Measurements from ENCODE around the gene DPEP1.

DPEP1 gene

GRCh38 chr16:89610108-89610453 is 3.4 kb upstream of the DPEP1 start:
- Histone ChIP-seq H4K20me1 (ENCODE audit: insufficient read depth, low read length) (no peaks in the 10 kb centered on the region), H3K36me3 (ENCODE audit: insufficient read depth, low read length) (no peaks in the 10 kb centered on the region), H3K4me3 (ENCODE audit: low read depth, low read length, poor library complexity, severe bottlenecking) (no peak overlapping the region), H3K27ac (ENCODE audit: low read depth, low read length, poor library complexity, severe bottlenecking) (no peak overlapping the region), H3K79me2 (ENCODE audit: insufficient read depth, low read length) (no peaks in the 10 kb centered on the region), H3K9me3 (ENCODE audit: low read length) (no peaks in the 10 kb centered on the region), H3K27me3 (ENCODE audit: insufficient read depth, low read length) (peaks cover 8% of the 10 kb centered on the region; the same call in 1 of the 2 replicates), H3F3A (ENCODE audit: insufficient read depth, low read length) (no peaks in the 10 kb centered on the region), H3K4me2 (ENCODE audit: low read length) (no peak overlapping the region), H3K4me1 (ENCODE audit: insufficient read depth, low read length, severe bottlenecking) (peaks cover 9% of the 10 kb centered on the region), H3K9ac (ENCODE audit: low read length) (no peak overlapping the region), H2AFZ (ENCODE audit: low read length) (no peak overlapping the region), H3K9me2 (ENCODE audit: low read depth, low read length) (no peaks in the 10 kb centered on the region)
- TF ChIP-seq EZH2 (IDR thresholded peaks at IDR 0.05; ENCODE audit: borderline replicate concordance, low read length) (no peak), CTCF (IDR thresholded peaks at IDR 0.05; ENCODE audit: low read length) (no peak)

- Histone ChIP-seq H4K20me1 (ENCODE audit: insufficient read depth, low read length) (no peaks in the 10 kb centered on the region), H3K9ac (ENCODE audit: low read length) (no peak overlapping the region), H3K4me3 (ENCODE audit: low read depth, low read length, poor library complexity, severe bottlenecking) (no peak overlapping the region), H3F3A (ENCODE audit: insufficient read depth, low read length) (no peaks in the 10 kb centered on the region), H3K9me2 (ENCODE audit: low read depth, low read length) (no peaks in the 10 kb centered on the region), H3K27me3 (ENCODE audit: insufficient read depth, low read length) (peaks cover 8% of the 10 kb centered on the region; the same call in 1 of the 2 replicates), H3K79me2 (ENCODE audit: insufficient read depth, low read length) (no peaks in the 10 kb centered on the region), H2AFZ (ENCODE audit: low read length) (no peak overlapping the region), H3K9me3 (ENCODE audit: low read length) (no peaks in the 10 kb centered on the region), H3K27ac (ENCODE audit: low read depth, low read length, poor library complexity, severe bottlenecking) (no peak overlapping the region), H3K4me2 (ENCODE audit: low read length) (no peak overlapping the region), H3K36me3 (ENCODE audit: insufficient read depth, low read length) (no peaks in the 10 kb centered on the region), H3K4me1 (ENCODE audit: insufficient read depth, low read length, severe bottlenecking) (peaks cover 12% of the 10 kb centered on the region)
- TF ChIP-seq EZH2 (IDR thresholded peaks at IDR 0.05; ENCODE audit: borderline replicate concordance, low read length), result no peak
- no peak for TF ChIP-seq CTCF (IDR thresholded peaks at IDR 0.05; ENCODE audit: low read length)
Measured at GRCh38 chr16:89612415-89613166, 851 bp upstream of the DPEP1 start.

- no peaks in the 10 kb centered on the region for H4K20me1 ChIP-seq (ENCODE audit: insufficient read depth, low read length)
- H3K27me3 ChIP-seq (ENCODE audit: insufficient read depth, low read length), result peaks cover 4% of the 10 kb centered on the region; the same call in 1 of the 2 replicates
- TF ChIP-seq CTCF (IDR thresholded peaks at IDR 0.05; ENCODE audit: low read length) (no peak), EZH2 (IDR thresholded peaks at IDR 0.05; ENCODE audit: borderline replicate concordance, low read length) (no peak)
- H3K4me1 ChIP-seq (ENCODE audit: insufficient read depth, low read length, severe bottlenecking), result peaks cover 7% of the 10 kb centered on the region
- no peak overlapping the region for H2AFZ ChIP-seq (ENCODE audit: low read length)
- H3K9ac ChIP-seq (ENCODE audit: low read length), result no peak overlapping the region
- H3K27ac ChIP-seq (ENCODE audit: low read depth, low read length, poor library complexity, severe bottlenecking), result no peak overlapping the region
- H3K79me2 ChIP-seq (ENCODE audit: insufficient read depth, low read length), result no peaks in the 10 kb centered on the region
- no peaks in the 10 kb centered on the region for H3F3A ChIP-seq (ENCODE audit: insufficient read depth, low read length)
- H3K9me2 ChIP-seq (ENCODE audit: low read depth, low read length), result no peaks in the 10 kb centered on the region
- H3K9me3 ChIP-seq (ENCODE audit: low read length), result no peaks in the 10 kb centered on the region
- H3K4me3 ChIP-seq (ENCODE audit: low read depth, low read length, poor library complexity, severe bottlenecking), result no peak overlapping the region
- no peak overlapping the region for H3K4me2 ChIP-seq (ENCODE audit: low read length)
- no peaks in the 10 kb centered on the region for H3K36me3 ChIP-seq (ENCODE audit: insufficient read depth, low read length)
Measured at GRCh38 chr16:89613954-89614459, 565 bp downstream of the DPEP1 start.
